HG02973 (cell line): ENCODE results near the gene LPP.

Experiments
- ATAC-seq: cut with Tn5 transposase; IDR thresholded peaks from one replicate; pipeline ENCODE4 v1.9.1; 2021; ENCODE audit warnings: moderate library complexity; ENCODE audit not compliant: unreplicated experiment

LPP gene

DNA sequence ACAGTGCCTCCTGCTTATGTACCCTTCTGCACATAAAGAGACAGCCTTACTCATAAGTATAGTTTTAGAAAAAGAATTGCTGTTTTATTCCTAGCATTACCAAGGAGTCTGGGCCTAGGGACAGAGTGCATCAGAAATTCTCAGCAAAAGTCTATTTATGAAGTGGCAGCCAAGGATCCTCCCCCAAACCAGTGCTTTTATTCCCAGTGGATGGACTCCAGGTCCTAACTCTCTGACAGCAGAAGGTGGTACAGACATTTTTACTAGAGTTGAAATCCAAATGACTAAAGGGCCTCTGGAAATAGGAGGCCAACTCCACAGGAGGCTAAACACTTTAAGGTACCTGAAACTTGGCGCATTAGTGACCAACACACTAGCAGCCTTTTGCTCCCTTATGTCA lies 610.7 kb downstream of the LPP start:
- no peak for ATAC-seq

DNA sequence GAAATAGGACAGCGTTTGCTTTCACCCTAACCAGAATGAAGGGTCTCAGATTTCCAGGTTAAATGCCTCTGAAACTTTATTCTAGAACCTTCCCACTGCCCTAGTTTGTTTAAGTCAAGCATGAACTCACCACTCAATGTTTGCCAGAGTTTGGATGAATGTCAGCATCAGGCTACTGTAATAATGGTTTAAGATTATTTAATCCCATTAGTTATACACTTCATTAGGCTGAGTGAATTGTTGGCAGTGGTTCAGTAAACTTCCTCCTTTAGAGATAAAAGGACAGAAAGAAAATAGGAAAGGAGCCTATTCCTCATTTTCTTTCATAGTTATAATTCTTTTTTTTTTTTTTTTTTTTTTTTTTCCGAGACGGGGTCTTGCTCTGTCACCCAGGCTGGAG lies 615.9 kb downstream of the LPP start:
- ATAC-seq: no peak

DNA sequence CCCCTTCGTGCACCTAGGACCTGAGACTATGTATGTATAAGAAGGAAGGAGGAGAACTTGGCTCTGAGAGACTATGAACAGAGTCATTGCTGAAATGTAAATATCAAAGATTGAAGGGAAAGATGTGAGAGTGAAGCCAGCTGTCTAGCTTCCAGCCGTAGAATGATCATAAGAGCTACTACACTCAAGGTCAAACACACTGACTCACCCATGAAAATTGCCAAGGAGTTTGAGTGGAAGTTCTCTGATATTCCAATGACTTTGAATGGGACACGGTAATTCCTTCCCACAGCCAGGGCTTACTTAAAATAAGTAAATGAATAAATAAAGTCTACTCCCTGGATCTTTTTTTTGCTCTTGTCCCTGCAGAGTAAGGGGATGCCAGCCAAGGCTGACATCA lies 618.9 kb downstream of the LPP start:
- no peak for ATAC-seq

DNA sequence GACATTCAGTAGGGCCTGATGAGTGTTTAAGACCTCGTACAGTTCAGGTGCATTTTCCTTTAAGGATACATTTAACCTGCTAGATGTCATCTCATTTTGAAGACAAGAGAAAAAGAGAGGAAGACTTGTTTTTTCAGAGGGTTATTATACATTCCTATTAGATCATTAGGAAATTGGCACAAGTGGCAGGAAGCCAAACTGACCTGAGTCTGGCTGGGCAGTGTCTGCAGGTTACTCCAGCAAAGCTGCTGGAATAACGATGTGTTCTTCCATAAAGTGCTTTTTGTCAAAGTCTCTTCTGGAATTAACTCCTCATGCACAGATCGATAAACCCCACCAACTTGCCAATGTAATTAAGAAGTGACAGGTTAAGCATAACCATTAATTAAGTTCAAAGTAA lies 621.5 kb downstream of the LPP start:
- ATAC-seq: no peak

DNA sequence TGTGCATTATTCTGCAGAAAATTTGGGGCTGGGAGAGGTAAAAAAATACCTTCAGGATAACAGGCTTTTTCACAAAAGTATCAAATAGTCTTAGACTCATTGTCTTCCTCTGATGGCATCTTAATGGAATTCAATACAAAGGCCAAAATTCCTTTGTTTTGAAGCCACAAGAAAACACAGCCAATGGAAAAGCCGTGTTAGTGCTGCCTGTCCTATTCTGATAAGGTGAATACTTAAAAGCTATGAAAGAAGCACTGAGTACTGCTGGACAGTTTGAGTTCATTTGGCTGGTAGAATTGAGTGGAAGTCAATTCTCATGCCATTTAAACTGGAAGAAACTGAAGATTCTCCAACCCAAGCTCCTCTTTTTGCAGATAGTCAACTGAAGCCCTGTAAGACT lies 622.5 kb downstream of the LPP start:
- ATAC-seq: no peak

DNA sequence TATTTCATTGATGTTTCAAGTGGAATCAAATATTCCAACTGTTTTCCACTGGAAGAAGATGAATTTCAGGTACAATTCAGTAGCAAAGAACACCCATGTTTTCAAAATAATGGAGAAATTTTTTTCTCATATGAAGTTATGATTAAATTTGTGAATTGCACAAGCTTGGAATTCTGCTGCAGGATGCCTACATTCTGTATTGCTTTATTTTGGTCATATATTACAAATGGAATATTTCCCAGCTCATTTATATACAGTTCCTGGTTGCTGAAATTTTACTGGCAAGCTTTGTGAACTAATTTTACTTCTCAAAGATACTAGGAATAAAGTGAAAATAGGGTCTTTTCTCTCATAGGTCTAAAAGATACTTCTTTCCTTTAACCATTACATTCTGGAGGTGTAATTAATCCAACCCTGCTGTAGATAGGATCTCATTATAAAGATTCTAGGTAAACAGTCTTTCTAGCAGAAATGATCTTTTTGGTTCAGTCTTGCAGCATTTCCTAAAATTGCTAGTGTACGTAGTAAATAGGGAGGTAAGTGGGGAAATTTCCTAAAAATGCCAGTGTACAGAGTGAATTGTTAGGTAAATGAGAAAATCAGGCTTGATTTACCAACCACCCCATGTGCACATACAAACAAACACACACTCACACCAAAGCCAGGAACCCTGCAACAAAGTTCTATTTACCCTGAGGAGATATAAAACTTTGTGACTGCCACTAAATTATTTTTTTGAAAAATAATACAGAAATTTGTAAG lies 624.3 kb downstream of the LPP start:
- no peak for ATAC-seq

DNA sequence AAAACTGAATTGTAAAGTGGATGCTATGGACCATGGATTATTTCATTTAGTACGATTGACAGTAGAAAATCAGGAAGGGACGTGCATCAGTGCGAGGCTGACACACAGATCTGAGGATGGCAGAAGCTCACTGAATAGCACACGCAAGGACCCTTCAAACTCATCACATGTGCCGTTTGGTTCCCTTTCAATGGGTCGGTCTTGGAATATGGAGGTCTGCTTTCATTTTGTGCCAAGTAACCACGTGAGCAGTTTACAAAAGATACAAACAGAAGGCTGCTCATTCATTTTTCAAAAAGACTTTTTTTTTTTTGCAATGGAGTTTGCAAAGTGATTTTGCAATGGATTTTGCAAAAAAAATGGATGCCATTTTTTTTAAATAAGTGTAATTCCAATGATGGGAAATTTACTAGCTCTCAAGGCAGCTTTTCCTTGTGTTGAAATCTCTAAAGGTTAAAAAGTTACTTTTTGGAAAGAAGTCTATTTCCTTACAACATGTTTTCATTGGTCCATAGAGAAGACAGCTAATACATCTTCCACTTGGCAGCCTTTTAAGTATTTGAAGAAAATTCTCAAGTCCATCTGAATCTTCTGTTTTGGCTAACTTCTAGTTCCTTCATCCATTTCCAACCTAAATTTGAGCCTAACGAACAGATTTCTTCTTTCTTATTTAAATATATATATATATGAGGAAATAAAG lies 625.5 kb downstream of the LPP start:
- ATAC-seq: no peak

DNA sequence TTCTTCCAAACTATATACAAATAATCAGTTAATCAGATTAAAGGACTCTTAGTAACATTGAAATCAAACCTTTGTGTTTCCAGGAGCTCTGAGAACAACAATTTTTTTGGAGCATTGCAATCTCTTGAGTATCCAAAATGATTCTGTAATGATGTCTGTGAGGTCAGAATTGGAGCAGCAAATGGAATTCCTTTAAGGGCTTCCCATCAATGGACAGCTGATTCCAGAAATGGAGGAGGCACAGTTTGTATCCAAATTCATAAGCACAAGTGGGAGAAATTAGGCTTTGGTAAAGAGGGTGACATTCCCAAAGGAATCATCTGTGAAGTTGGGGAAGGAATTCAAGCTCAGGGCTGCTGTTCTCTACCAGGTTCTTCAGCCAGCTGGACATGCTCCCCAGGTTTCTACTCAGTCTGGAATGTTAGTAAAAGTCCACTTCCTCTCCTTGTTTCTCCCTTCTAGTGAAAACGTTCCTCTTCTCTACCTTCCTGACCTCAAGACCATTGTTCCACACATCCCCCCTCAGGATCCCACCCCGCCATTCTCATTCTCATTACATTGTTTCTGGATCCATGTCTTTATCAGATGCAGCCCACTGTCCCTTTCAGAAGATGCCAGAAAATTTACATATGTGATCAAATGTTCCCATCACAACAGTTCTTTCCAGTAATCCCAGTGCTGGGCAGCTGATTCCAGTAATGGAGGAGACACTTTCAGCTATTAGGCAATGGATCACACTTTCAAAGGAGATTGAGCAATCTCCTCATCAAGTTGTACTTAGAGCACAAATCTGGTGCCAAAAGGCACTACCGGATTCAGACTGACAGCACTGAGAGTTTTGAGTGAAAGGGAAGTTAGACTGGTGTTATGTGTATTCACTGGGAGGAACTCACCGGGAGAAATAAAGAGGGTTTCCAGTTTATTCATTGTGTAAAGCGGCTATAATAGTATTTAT lies 626.5 kb downstream of the LPP start:
- ATAC-seq: no peak

DNA sequence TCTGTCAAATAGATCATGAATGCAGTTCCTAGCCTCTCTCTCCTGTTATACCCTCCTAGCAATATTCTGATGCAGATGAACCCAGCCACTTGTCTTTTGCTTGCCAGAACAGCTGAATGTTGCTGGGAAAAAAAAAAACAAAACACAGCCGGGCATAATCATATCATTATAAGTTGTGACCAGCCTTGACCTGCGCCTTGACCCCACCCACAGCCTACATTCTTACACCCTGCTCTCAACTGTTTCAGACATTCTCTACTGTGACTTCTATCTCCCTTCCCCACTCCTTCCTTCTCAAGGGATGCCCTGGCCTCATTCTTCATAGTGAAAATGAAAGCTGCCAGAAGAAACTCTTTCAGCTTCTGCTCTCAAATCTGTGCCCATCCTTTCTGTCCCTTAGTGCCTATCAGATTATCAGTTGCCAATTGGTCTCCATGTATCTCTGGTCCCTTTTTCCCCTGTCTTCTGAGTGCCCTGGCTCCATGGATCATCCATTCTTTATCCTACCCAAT lies 628.7 kb downstream of the LPP start:
- ATAC-seq: no peak

DNA sequence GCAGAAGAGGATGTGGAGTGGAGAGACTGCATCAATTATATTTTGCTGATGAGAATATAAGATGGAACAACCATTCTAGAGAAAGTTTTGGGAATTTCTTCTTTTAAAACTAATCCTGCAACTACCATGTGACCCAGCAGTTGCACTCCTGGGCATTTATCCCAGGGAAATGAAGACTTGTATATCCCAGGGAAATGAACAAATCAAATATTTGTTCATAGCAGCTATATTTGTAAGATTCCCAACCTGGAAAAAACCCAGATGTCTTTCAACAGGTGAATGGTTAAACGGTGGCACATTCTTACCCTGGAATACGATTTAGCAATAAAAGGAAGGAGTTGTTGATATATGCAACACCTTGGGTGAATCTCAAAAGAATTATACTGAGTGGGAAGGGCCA lies 632.5 kb downstream of the LPP start:
- ATAC-seq: no peak

DNA sequence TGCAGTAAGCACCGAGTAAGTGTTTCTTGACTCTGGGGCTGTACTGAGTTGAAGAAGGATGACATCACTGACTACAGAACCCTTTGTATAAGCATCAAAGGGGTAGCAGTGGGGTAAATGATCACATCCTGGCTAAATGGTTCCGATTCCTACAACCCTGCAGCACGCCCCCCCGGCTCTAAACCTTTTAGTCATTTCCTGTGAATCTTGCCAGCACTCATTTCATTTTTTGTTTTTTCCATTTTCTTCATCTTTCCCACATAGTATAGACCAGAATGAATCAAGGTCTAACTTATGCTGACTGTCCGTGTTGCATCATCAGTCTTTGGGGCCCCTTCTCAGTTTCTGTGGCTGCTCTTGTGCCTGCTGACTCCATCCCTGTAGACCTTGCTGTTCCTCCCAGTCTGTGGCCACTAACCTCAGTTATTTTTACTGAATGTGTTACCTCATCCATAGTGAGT lies 634.7 kb downstream of the LPP start:
- ATAC-seq: no peak

DNA sequence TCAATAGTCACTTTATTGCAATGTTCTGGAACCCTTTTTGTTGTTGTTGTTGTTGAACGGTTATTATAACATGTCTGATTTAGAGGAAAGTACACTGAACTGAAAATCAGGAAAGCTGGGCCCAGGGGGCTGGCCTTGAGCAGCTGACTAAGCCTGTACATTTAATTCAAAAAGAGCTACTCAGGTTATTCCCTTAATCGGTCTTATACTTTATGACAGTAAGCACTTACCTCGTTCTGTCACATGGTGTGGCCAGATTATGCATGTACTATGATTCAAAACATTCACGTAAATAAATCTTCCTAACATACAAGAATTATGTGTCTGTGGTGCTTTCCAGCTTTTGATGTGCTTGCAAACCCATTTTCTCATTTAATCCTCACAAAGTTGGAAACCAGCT lies 635.3 kb downstream of the LPP start:
- no peak for ATAC-seq

DNA sequence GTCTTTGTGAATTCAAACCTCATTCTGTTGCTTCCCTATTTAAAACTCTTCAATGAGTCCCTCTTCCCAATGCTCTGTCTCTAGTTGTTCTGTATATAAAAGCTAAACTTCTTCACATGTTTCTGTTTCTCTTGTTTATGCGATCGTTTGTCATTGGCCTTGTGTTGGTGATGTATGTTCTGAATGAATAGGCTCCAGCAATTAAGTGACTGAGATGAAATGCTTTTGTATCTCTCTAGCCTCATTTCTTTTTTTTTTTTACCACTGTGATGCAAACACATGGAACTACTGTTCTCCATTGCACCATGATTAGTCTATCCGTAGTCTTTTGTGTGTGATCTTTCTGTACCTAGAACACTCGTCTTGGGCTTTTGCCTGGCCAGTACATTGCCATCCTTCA lies 637.4 kb downstream of the LPP start:
- no peak for ATAC-seq

DNA sequence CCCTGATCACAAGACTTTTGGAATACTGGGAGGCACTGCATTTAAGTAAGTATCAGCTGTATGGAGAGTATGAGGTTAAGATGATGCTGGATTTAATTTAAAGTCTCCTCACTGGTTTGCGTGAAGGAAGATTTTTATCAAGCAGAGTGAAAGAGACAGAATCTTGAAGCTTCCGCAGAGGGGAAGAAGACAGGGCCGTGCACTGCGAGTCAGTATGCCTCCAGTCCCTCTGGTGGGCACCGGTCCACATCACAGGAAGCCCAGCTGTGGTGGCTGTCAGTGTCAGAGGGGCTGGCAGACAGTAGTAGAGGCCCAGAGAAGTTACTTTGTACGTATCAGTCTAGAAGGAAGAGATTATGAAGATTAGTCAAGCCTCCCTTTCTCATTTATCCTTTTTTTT lies 638.8 kb downstream of the LPP start:
- ATAC-seq: no peak

DNA sequence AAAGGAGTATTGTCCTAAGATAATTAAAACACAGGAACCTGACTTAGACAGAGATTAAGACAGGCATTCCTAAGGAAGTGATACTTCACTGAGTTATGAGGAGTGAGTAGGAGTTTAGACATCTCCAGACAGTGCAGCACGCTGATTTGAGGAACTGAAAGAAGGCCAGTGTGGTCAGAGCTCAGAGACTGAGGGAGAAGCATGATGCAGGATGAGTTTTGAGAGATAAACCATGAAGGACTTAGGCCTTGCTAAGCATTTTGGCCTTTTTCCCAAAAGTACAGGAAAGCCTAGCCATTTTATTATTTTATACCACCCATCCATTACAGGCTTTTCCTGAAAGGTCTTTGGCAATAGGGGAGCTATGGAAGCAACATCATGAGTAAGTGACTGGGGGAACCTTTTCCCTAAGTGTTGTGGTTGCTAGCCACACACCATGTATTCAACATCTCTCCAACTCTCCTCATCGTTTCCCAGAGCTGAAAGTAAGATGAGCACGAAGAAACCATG lies 642.2 kb downstream of the LPP start:
- ATAC-seq: peak; percentile 88

DNA sequence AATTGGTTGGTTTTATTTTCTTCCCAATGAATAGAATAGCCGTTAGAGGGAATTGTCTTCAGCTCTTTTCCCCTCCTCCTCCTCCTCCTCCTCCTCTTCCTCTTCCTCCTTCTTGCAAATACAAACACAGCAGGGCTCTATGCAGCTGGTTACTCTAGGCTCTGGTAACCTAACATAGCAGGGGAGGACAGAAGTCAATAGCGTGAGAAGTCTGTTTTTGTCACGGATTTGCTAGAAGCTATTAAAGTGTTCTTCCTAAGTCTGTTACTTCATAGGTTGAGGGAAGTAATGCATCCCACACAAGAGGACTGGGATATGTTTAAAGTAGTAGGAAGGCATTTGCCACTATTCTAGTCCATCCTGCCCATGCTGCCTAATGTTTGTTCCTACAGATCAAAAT lies 643.1 kb downstream of the LPP start:
- ATAC-seq: no peak

DNA sequence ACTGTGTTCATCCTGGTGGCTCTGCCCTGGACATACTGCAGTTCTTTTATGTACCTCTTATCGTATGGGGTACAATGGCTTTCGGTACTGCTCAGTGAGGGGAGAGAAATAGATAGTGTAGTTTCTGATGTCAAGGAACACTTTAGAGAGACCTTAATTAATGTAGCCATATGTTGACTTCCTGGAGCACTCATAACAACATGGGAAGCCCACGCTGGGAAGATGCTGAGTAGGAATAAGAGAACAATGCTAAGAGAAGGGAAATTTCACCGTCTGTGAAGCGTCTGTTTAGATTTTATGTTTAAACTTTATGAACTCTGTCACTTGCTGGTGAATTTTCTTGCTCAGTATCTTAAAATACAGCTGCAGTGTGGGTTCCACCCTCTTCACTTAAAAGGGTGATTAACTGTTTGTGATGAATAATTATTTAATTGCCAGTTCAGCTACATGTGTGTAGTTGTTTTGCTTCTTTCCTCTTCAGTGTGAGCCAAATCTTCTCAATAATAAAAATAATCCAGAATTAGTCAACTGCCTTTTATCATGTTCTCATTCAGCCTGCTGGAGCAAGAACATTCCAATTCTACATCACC lies 644.7 kb downstream of the LPP start:
- no peak for ATAC-seq

DNA sequence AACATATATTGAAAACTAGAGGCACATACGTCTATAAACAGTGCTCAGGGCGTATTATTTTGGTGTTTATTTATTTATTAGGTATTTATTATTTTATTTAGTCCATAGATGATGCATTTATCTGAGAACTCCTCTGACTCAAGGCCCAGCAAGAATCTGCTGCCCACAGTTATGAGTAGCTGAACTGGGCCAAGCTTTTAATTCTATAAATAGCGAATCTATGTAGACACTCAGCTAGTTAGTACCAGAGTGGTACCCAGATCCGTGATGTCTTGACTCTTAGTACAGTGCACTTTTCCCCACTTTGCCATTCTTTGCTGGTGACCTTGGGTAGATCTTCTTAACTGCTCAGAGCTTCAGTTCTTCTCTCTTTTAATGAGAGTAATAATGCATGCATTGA lies 647.4 kb downstream of the LPP start:
- no peak for ATAC-seq

DNA sequence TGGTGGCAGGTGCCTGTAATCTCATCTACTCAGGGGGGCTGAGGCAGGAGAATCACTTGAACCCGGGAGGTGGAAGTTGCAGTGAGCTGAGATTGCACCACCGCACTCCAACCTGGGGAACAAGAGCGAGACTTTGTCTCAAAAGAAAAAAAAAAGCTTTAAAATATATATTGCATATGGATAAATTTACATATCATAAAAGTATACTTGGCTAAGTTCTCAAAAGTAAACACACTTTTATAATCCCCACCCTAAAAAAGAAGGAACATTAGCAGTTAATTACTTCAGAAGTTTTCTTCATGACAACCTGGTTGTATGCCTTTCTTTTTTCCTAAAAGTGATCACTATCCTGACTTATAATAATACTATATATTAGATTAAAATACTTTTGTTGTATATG lies 648.7 kb downstream of the LPP start:
- ATAC-seq: no peak

DNA sequence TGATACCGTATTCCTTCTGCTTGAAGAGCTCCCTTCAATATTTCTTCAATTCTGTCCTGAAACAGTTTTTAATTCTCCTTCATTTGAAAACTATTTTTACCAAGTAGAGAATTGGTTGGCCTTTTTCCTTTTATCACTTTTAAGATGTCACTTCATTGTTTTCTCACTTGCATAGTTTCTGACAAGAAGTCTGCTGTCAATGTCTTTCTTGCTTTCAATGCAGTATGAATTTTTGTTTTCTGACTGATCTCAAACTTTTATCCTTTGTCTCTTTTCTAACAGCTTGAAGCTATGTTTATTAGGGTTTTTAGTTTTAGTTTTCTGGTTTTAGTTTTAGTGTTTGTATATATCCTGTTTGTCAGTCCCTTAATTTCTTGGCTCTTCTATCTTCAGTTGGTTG lies 653.0 kb downstream of the LPP start:
- ATAC-seq: no peak

DNA sequence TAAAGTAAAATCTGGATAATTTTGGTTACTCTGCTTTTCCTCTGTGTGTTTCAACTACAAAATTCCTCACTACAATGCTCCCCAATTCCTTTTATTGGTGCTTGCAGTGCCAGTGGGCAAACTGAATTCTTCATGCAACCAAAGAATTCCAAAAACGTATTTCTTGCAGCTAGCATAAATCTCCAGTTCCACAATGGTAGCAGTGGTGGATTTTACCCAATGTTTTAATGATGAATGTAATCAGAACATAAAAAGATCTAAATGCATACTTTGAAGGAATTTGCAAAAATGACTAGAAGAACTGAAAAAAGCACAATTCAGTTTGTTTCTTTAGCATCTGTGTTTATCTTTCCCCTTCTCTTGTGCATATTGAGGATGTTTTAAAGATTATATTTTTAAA lies 658.2 kb downstream of the LPP start:
- no peak for ATAC-seq
